Measurements from ENCODE around the gene CNTNAP2.

CNTNAP2 gene

DNA sequence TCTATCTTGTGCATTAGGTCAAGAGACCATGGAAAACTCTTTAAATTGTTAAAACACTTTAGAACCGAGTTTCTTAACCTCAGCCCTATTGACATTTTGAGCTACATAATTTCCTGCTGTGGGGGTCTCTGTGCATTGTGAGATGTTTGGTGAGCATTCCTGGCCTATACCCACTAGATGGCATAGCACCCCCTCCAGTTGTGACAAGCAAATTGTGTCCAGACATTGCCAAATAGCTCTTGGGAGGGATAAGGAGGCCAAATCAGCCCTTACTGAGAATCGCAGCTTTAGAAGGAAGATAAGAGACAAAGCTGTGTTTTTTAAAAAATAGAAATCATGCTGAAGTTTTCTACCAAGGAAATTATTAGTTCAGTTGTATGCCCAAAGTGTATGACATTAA lies 1315.5 kb downstream of the CNTNAP2 start:
- DNase-seq = peak in 1 of 2 experiments; percentile 24

DNA sequence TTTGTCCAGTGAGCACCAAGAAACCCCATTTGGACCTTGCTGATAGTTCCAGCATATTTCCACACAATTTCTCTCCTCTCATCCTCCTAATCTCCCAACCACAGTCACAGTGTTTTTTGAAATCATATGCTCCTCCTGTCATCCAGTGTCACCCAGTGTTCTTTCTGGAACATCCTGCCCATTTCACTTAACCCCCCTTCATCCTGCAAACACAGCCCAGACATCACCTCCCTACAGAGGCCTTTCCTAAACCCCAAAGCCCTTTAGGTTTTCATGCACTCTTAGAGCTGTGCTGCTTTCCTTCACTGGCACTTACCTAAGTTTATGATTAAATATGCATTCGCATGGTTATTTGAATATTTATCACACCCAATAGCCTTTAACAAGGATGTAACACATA lies 1316.0 kb downstream of the CNTNAP2 start:
- no peak for DNase-seq

DNA sequence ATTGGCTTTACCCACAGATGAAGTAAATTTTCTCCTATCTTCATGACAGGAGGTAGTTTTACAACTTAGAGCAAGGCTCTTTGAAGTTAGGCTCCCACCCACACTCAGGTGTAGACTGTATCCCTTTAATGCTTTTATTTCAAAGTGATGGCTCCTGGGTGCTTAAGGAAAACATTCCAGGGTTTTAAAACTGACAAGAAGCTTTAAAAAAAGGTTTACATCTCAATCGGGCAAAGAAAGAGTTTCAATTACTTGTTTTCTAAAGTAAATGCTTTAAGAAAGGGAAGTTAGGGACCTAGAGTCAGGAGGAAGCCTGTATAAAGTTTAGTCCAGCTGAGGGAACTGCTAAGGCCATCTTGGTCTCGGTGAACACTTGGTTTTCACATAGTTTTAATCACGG lies 1320.1 kb downstream of the CNTNAP2 start:
- DNase-seq = no peak

DNA sequence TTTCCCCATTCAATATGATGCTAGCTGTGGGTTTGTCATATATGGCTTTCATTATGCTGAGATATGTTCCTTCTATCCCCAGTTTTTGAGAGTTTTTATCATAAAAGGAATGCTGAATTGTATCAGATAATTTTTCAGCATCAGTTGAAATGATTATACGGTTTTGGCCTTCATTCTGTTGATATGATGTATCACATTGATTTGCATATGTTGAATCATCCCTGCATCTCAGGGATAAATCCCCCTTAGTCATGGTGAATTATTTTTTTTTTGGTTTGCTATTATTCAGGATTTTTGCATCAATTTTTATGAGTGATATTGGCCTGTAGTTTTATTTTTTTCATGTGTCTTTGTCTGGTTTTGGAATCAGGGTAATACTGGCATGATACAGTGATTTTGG lies 1321.6 kb downstream of the CNTNAP2 start:
- no peak for DNase-seq

DNA sequence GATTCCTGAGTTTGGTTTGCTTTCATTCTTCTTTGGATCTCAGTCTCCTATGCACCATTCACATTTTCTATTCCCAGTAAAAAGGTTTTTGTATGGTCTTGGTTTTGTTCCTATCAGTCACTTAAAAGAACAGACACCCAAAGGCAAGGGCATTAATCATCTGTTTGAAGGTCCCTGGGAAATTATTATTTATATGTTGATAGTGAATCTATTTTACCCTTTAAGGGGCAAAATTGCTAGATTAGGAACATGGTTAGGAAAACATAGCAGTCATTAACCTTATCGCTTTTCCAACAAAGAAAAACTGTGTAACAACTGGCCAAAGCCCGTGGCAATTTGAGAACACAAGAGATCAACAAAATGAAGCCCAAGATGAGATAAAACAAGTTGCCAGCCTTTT lies 1327.3 kb downstream of the CNTNAP2 start:
- no peak for DNase-seq

DNA sequence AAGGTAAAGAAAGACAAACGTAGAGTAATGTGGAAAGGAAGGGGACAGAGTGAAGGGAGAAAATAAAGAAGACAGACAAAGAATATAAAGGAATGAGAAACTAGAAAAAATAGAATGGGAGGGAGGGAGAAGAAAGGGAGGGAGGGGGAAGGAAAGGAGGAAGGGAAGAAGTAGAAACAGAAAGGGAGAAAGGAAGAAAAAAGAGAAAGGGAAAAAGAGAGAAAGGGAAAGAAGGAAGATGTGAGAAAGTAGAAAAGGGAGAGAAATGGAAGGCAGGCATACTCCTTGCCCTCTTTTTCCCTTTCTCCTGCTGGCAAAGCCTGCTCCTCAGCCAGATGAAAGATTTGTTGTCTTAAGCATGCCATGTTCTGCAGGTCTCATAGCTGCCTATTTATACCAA lies 1336.2 kb downstream of the CNTNAP2 start:
- DNase-seq = no peak

DNA sequence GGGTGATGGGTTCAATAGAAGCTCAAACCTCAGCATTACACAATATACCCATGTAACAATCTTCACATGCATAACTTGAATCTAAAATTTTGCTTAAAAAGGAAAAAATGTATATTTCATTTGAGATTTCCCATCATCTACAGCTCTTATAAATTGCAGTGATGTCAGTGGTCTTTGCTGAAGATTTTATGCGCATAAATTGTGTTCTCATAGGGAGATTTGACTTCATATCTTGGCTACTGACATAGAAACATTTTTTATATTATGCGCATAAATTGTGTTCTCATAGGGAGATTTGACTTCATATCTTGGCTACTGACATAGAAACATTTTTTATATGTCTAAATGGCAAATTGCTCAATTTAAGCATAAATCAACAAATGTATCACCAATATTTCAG lies 1348.6 kb downstream of the CNTNAP2 start:
- no peak for DNase-seq

DNA sequence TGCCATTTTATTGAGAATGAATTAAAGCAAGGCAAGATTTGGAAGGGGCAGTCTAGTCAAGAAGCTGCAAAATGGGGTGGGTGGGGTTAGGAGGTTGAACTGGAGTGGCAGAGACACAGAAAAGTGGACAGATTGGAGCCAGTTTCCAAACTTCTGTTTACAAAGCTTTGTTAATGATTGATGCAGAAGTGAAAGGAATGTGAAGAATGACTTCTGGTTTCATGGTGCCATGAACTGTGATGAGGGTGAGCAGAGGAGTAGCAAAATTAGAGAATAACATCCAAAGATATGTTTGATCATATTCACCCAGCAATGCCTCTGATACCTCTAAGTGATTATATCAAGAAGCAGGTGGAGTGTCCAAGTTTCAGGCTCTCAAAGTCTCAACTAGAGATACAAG lies 1356.0 kb downstream of the CNTNAP2 start:
- no peak for DNase-seq

DNA sequence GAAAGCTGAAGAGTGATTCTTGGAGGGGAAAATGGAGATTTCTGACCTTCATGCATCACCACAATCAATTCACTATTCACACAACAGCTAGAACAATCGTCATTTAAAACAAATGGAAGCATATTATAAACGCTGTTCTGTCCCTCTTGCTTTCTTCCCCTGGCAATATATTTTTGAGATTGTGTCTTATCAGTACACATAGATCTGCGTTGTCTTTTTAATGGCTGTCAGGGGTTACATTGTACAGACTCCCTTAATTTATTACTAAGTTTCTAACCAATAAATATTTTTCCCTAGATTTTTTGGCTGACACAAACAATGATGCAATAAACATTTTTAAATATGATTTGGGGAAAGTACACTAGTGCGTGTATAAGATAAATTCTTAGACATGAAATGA lies 1358.3 kb downstream of the CNTNAP2 start:
- no peak for DNase-seq

DNA sequence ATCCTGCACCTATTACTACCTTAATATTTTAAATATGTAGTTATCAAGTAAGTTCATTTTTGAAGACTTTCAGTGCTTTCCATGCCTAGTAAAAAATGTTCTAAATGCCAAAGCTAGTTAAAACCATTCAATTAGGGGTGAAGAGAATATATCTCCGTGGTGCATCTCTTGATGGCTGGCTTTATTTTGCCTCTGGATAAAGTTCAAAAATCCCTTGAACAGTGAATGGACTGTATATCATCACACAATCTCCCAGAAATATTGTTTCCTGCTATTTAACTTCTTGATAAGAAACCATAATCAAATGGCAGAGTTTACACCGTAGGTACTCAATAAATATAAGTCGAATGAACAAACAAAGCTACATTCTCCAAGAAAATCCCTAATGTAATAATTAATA lies 1360.9 kb downstream of the CNTNAP2 start:
- DNase-seq = no peak

DNA sequence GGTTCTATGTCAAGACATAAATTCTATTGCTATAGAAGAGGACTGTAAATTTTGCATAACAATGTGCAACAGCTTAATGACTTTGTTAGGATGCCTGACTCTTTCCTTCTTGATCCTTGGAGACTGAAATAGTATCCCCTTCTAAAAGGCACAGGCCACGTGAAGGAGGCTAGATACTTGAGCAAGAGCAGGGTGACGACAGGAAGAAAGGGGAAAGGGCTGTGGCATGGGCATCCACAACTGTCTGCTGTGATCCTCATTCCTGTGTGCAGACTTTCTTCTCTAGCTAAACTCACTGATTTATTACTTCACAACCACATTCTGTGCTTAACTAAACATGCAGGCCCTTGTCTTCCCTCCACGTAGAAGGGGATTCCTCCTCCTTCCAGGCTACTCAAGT lies 1362.2 kb downstream of the CNTNAP2 start:
- no peak for DNase-seq

DNA sequence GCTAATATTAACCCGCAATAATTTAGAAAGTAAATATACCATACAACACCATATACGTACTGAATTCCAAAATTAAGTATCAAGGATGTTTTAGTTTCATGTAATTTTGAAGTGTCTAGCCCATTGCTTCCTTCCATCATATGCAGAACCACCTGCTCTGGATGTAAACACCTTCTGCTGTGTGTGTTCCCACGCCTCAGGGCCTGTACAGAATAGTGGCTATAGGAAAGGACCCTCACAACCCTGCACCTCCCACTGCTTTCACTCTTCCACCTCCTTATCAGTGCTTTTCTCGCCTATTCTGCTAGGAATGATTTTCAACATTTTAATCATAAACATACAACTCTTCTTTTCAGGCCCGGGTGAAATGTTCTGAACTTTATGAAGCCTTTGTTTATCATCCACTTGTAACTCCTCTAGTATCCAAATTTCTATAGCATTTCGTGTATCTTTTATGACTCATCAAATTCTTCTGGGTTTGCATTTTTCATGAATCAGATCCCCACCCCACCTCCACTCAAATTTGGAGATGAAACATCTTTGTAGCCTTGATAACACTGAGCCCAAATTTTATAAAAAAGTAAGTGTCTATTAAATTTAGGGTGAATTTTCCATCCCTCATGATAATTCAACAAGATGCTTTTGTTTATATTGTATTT lies 1367.2 kb downstream of the CNTNAP2 start:
- no peak for DNase-seq

DNA sequence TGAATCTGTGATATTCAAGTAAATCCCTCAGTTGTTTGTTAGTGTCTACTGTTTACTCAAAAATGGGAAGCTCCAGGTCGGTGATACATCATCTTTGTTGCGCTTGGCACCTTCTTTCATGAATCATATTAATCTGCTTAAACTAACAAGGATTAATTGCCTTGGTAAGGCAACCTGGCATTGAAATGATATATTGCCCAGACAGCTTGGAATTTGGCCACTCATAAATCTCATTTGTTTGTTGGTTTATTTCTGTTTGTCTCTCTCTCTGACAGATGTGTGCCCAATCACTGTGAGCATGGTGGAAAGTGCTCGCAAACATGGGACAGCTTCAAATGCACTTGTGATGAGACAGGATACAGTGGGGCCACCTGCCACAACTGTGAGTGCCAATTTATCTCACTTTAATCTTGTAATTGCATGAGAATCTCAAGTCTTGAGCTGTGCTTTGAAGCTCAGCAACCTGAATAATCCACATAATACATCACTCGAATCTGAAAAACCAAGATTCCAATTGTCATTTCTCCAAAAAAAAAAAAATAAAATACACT lies 1369.1 kb downstream of the CNTNAP2 start:
- no peak for DNase-seq

DNA sequence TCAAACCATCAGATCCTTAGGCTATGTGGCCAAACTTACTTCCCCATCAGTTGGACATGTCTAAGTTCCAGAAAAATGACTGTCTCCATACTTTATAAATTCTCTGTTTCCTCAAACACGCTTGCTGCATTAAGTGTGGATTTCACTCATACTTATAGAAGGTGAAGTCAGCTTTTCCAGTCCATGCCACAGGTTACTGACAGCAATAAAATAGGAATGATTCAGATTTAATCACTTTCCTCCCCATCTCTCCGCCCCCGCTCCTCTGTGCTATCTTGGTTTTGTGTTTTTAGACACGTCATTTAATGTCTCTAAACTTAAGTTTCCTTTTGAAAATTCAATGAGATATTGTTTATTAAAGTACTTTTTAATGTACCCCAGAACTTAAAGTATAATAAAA lies 1376.0 kb downstream of the CNTNAP2 start:
- DNase-seq = no peak

DNA sequence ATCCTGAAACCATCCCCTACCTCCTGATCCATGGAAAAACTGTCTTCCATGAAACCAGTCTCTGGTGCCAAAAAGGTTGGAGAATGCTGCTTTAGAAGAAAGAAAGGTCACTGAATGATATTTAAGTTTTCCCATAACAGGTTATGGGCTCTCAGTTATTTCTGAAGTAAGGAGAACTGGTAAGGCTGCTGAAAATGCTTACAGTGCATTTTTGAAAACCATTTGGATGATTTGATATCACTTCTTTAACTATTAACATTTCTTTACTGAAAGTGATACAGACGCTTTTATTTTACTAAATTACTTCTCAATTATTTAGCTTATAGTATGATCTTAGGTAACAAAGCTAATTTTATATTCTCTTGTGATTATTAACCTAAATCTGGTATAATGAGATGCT lies 1379.6 kb downstream of the CNTNAP2 start:
- no peak for DNase-seq

DNA sequence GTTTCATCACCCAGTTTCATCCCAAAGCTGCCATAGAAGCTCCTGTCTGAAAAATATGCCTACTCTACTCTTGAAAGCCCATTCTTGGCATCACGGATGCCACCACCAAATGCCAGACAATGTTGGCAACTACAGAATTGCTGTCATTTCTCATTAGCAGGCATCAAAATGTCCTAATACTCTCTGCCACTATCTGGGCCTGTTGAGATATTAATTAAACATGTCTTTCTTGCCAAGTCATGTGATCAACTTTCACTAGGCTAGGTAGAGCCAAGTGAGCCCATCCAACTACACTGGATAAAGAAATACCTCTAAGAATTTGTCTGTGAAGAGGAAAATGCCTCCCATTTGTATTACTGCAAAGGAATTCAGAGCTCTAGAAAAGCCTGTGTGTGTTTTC lies 1380.6 kb downstream of the CNTNAP2 start:
- DNase-seq = no peak

DNA sequence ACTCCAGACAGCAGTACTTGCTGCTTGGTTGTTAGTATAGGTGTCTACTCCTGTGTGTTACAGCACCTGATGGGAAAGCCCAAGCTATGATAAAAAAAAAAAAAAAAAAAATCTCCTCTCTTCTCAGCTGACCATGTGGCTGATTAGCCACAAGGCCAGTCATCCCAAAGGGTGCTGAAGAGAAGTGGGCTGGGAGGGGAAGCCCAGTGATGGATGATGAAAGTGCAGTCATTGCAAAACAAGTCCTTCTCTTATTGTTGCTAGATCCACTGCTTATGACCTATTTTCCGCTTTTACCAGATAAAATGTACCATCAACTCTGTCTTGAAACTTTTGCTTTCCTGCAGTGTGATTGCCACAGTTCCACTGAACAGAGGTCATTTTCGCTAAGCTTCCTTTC lies 1381.5 kb downstream of the CNTNAP2 start:
- DNase-seq = no peak

DNA sequence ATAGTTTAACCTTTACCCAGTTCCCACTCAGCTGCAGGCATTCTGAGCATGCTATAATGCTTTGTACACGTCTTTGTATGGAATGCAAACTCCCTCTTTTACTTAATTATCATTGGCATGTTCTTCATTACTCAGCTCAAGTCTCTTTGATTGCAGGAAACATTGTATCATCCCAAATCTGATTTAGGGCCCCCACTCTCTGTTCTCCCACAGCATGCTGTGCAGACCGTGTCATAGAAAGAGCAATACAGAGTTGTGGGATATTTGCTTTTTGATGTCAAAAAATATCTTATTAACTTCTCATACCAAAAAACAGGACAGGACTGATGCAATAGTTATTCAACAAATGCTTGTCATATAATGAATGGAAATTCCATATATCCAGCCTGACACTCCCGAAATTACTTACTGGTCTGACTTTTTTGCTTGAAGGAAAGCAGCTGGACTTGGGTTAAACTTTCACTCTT lies 1392.5 kb downstream of the CNTNAP2 start:
- DNase-seq = no peak

DNA sequence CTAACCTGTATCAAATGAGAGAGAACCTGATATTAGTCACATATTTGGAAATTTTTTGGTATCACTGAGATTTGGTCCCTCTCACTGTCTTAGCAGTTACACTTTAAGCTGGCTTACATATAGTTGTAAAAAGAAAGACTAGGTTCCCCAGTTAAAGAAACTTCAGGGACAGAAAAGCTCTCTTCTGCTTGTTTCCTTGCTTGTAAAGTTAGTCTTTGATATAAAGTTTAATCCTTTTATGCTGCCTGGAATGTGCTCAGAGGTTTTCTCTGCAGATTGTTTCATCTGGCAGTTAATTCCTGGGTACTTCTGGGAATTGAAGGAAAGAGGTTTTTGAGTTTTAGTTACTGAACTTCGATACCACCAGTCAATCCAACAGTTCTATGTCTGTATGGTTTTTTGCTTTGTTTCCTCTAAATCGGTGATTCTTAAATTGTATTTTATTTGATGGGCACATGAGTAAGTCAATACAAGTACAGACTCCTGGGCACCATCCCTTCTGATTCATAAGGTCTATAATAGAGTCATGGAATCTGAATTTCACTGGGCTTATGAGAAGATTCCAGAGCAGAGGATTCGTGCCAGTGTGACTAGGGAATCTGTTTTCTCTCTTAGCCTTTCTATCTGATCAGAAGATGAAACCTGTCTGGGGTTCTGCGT lies 1393.1 kb downstream of the CNTNAP2 start:
- no peak for DNase-seq

DNA sequence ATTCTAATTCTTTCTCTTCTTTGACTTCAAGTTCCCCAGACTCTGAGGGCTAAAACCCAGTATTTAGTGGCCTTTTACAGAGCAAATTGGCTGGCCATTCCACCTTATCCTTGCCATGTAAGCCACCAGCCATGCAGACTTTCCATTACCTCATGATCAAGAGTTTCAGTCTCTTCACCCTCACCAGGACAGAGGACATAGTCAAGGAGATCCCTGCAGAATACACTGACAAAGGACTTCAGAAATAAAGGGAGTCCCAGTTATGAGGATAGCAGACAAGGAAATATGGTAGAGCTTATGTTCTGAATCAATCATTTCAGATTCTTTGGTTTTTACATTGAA lies 1393.6 kb downstream of the CNTNAP2 start:
- no peak for DNase-seq

DNA sequence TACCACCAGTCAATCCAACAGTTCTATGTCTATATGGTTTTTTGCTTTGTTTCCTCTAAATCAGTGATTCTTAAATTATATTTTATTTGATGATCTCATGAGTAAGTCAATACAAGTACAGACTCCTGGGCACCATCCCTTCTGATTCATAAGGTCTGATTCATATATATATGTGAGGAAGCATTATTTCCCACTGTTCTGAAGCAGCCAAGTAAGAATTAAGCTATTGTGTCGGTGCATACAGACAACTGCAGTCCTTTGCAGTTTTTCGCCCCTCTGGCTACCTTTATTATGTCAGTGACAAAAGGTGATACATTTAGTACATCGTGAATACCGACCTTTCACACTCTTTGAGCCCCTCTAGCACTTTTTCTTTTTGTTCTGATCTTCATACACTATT lies 1394.3 kb downstream of the CNTNAP2 start:
- DNase-seq = no peak

DNA sequence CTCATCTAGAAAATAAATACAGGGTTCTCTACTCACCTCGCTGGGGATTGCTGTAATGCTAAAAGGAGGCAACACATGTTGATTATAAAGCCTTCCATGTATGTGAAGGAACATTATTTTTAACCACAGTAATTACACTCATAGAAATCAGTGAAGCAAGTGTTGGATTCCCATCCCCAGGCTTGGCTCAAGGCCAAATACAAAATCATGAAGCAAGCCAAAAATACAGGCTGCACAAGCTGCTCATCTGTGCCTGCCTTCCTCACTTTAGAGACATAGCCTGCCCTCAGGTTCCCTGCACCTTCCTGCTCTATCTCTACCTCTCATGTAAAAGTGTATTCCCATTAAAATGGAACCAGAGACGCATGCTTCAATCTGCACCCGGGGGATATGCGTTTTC lies 1396.8 kb downstream of the CNTNAP2 start:
- no peak for DNase-seq

DNA sequence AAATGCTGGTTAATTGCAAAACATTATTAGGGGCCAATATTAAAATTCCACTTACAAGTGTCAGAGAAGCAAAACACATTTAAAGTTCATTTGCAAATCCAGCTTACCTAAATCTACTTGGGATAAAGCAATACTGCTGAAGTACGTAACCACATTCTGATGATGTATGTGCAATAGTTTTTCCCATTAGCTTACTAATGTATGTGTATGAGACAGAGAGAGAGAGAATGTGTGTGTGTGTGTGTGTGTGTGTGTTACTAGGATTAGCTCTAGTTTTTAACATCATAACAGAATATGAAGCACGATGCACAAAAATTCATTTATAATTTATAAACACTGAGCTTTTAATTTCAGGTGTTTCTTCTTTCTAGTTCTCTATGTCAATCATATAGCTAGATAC lies 1399.8 kb downstream of the CNTNAP2 start:
- no peak for DNase-seq

DNA sequence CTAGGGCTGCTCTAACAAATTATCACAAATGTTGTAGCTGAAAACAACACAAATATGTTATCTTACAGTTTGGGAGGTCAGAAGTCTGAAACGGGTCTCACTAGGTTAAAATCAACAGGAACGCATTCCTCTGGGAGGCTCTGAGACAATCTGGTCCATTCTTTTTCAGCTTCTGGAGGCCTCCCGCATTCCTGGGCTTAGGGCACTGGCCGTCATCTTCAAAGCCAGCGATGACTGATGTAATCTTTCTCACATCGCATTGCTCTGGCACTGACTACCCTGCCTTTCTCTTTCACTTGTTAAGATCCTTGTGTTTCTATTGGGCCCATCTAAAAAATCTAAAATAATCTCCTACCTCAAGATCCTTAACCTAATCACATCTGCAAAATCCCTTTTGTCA lies 1402.5 kb downstream of the CNTNAP2 start:
- DNase-seq = no peak

DNA sequence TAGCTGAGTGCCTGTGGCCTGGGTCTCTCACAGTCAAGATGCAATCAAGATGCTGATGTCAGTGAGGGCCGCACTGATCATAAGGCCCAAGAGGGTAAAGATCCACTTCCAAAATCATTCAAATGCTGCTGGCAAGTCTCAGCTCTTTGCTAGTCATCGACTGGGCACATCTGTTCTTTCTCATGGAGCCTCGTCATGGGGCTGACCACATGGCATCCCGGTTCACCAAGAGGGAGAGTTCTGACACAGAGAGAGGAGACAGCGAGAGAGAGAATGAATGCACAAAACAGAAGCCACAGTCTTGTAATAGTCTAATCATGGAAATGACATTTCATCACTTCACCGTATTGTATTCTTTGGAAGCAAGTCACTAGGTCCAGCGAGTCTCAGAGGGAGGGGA lies 1406.5 kb downstream of the CNTNAP2 start:
- no peak for DNase-seq

Measured in Kasumi-1 (cell line).